GM04503 (cell line): ENCODE results near the gene NDUFA11.

Experiments
- DNase-seq: peaks from one replicate; pipeline ENCODE4 v3.0.0-alpha.2; 2012; ENCODE audit warnings: low read depth

Gene NDUFA11

DNA sequence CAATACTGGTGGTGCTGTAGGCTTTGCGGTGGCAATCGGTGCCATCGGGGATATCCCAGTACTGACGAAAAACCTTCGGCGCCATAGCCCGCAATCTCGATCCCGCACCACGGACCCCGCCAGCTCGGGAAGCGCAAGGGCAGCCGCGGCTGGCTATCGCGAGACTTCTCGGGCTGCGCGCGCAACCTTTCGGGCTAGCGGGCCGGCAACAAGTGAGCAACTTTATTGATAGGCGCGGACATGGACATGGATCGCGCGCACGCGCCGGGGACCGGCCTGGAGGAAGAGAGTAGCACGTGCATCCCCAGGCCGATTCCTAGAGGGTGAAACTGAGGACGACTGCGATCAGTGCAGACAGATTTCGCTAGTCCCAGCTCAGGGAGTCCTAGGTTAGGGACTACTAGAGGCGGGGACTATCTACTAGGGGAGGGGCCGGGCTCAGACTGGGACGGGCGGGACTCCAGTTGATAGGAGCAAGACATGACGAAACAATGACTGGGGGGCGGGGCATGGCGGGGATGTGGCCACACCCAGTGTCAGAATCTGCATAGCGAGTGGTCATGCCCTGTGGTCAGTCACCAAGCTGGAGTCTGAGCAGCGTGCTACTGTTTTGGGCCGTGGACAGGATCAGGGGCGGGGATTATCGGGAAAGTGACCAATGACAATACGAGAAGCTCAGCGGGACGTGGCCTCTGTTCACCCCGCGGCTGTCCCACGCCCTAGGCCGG lies at the start of gene NDUFA11:
Gene NDUFA11, minus strand, starts transcription at position 167 of the 728 bp plus-strand sequence. Its CDS starts 82 bp downstream, at position 85.
- no peak for DNase-seq

DNA sequence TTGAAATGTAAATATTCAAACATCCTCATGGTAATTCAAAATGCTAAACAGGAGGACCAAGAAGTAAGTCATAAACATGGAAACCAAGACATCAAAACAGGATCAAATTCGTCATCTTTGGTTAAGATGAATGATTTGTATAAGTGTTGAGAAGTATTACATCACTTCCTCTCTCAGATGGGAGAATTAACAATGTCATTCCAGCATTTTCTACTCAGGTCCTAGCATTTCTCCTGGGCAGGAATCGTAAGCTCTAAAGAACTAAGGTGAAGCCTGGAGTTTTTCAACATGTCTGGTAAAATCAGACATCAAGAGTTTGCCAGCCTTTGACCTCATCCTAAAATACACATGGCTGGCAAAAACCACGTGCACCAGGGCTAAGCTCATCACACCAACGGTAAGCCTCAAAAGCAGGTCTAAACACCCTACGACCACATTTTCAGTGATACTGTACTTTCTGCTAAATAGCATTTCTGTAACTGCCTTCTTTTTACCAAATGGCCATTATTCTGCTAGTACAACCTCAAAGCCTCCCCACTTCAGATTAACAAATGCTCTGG lies 49.5 kb upstream of the NDUFA11 start:
- DNase-seq, result no peak

- no peak for DNase-seq
Observed at GRCh38 chr19:5952193-5953029, 48.8 kb upstream of the NDUFA11 start.

DNA sequence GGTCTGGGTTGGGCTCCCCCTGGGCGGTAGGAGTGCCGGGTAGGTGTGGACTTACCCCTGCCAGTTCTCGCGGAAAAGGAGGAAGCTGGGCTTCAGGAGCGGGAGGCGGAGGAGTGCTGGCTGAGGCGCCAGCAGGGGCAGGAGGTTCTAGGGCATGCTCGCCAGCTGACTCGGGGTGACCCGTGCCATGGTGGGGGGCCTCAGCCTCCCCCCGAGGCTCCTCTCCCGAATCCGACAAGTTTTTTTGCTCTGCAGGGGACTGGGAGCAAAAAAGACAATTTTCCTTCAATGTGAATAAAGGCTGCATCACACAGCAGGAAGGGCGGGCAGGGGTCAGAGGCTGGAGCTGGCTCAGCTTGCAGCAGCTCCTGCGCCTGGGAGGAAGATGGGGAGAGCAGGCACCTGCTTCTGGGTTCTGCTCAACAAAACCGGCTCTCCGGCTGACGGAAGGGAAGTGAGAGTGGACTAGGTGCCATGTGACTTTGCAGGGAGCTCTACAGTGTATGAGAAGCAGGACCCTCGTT lies 47.8 kb upstream of the NDUFA11 start:
- no peak for DNase-seq

- DNase-seq, result no peak
Observed at GRCh38 chr19:5950741-5951140, 47.2 kb upstream of the NDUFA11 start.

DNA sequence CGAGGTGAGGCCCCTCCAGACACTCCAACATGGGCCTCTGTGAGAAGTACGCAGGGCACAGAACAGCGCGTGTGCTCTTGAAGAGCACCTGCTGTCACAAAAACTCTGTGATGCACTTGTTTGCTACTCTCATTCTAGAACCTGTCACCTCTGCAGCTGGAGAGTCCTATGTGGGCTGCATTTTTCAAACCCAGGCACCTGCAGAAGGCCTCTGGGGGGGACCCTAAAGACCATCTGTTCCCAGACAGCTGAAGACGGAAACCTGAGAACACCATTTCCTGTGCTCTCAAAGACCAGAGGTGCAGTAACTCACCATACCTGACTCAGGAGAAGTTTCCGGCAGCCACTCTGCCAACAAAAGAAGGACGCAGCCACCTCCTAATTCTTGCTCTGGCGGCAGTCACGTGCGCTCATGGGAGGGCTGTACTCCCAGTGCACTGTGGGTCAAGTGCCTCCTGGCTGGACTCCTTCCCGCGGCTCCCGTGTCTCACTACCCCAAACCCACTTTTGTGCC lies 46.3 kb upstream of the NDUFA11 start:
- no peak for DNase-seq

GRCh38 chr19:5948752-5949564 lies 45.4 kb upstream of the NDUFA11 start:
- no peak for DNase-seq

GRCh38 chr19:5947435-5947834 lies 43.8 kb upstream of the NDUFA11 start:
- DNase-seq, result no peak

GRCh38 chr19:5943623-5944022 lies 40.0 kb upstream of the NDUFA11 start:
- no peak for DNase-seq

- DNase-seq, result no peak
Observed at GRCh38 chr19:5943045-5943444, 39.5 kb upstream of the NDUFA11 start.

DNA sequence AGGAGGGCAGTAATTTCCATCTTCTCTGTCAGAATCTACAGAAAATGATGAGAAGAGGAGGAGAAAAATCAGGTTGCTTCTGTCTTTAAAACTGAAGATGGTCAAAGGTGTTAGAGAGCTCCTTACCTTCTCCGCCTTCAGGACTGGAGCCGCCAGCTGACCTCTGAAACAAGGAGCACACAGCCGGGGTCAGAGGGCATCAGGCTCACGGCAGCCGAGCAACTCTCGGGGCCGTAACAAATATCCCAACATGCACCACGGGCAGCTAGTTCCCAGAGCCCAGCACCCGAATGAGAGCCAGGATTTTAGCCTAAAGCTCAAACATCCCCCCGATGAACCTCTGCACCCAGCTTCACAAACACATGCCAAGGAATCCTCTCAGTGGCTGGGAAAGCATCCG lies 38.1 kb upstream of the NDUFA11 start:
- no peak for DNase-seq

DNA sequence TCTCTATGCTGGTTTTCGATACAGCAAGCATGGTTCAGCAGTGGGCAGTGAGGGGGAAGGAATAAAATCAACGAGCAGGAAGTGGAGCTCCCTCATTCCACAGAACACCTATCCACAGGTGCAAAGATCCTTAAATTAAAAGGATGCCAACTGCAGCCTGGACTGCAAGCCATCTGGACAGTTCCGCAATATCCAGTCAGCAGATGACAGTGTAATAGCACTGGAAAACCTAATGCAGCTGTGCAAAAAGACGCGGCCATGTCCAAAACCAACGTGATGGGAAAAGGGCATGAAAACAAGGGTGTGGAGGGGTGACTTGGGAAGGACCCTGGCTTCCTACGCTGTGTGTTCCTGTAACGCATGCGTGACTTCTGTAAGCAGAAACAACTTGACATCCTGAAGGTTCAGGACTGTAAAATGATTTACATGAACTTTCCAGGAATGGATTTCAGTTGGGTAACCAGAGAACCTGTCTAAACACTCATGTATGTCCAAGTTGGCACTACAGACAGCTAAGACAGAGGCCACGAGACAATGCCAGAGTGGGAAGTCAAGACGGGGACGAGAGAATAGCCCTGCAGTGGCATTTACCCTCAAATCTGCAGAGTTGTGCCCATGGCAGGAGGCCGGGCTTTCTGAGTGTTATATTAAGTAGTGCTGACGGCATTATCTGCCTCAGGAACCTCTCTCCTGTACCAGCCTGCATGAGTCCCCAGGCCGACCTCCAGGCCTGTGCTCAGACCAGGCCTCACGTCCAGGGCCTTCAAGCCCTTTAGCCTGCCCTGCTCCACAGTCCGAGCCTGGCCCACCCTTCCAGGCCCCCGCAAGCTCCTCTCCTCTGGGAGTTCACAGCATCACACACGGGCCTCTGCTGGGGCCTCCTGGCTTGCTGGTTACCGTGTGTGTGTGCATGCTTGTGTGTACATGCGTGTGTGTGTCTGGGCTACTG lies 36.9 kb upstream of the NDUFA11 start:
- DNase-seq, result no peak

DNA sequence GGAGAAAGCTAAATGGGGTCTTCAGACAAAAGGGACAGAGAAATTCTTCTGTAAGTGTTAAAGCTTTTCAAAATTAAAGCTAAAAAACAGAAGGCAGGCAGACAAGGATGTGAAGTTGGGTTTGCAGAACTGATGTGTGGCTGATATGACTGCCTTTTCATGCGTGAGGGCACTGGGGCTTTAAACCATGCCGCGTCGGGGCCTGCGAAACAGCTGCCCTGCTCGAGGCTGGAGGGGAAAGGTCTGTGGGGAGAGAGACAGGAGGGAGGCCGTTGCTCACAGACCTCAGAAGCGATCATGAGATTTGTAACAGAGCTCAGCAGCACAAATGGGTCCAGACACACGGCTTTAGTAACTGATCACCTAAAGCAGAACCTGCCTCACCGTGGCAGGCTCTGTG lies 34.0 kb upstream of the NDUFA11 start:
- DNase-seq, result no peak

GRCh38 chr19:5936292-5936592 lies 32.7 kb upstream of the NDUFA11 start:
- DNase-seq, result no peak

- no peak for DNase-seq
Observed at GRCh38 chr19:5935473-5936291, 32.1 kb upstream of the NDUFA11 start.

DNA sequence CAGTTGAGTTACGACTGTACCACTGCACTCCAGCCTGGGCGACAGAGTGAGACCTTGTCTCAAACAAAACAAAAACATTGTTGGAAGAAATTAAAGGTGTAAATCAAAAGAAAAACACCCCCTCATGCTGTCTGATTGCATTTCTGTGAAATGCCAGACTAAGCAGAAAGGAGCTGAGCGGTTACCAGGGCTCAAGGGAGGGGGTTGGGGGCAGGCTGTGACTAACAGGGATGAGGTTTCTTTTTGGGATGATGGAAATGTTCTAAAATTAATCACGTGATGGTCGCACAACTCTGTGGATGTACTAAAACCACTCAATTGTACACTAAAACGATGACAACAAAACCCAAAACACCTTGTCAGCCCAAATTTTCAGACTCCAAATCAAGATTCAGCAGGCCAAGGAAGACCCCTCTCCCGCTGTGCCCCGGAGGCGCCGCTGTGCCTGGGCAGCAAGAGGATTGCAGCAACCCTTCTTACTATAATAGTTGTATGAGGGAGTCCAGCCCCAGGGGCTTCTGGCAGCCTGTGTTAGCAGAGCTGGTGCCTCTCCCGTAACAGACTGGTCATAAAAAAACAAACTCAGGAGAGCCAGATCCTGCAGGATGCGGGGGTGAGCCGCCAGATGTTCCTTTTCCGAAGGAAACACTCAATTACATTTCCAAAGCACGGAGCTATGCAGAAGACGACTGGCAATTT lies 31.3 kb upstream of the NDUFA11 start:
- no peak for DNase-seq

- no peak for DNase-seq
Observed at GRCh38 chr19:5934069-5934401, 30.4 kb upstream of the NDUFA11 start.

- no peak for DNase-seq
Observed at GRCh38 chr19:5933391-5934068, 29.9 kb upstream of the NDUFA11 start.
